Measurements from ENCODE around the gene UGT2A3. TPM values are rescaled to one million over a fixed set of nuclear protein-coding genes. Genes with fewer than 3 reads are reported as not detected.

Gene UGT2A3
- total RNA-seq, 1 experiment from 2014 or later, result not detected

GRCh38 chr4:68917016-68917415, 34.6 kb downstream of the UGT2A3 start:
- DNase-seq (ENCODE audit: extremely low read depth, low read depth), result no peak

- DNase-seq (ENCODE audit: extremely low read depth, low read depth), result no peak
Observed at GRCh38 chr4:68912807-68913206, 38.8 kb downstream of the UGT2A3 start.

- no peak for DNase-seq (ENCODE audit: extremely low read depth, low read depth)
Observed at GRCh38 chr4:68909385-68909784, 42.2 kb downstream of the UGT2A3 start.

- DNase-seq (ENCODE audit: extremely low read depth, low read depth), result no peak
Observed at GRCh38 chr4:68907788-68908700, 43.6 kb downstream of the UGT2A3 start.

GRCh38 chr4:68907245-68907644, 44.4 kb downstream of the UGT2A3 start:
- no peak for DNase-seq (ENCODE audit: extremely low read depth, low read depth)

GRCh38 chr4:68906780-68907137, 44.8 kb downstream of the UGT2A3 start:
- no peak for DNase-seq (ENCODE audit: extremely low read depth, low read depth)

GRCh38 chr4:68905939-68906779, 45.4 kb downstream of the UGT2A3 start:
- DNase-seq (ENCODE audit: extremely low read depth, low read depth), result no peak

GRCh38 chr4:68905598-68905938, 46.0 kb downstream of the UGT2A3 start:
- DNase-seq (ENCODE audit: extremely low read depth, low read depth), result no peak

- no peak for DNase-seq (ENCODE audit: extremely low read depth, low read depth)
Observed at GRCh38 chr4:68904786-68905185, 46.8 kb downstream of the UGT2A3 start.

GRCh38 chr4:68896749-68897148, 54.9 kb downstream of the UGT2A3 start:
- no peak for DNase-seq (ENCODE audit: extremely low read depth, low read depth)

GRCh38 chr4:68895561-68896198, 55.9 kb downstream of the UGT2A3 start:
- peak; percentile 81 for DNase-seq (ENCODE audit: extremely low read depth, low read depth)

GRCh38 chr4:68892861-68893260, 58.7 kb downstream of the UGT2A3 start:
- no peak for DNase-seq (ENCODE audit: extremely low read depth, low read depth)

GRCh38 chr4:68891678-68892077, 59.9 kb downstream of the UGT2A3 start:
- no peak for DNase-seq (ENCODE audit: extremely low read depth, low read depth)

GRCh38 chr4:68885545-68885944, 66.1 kb downstream of the UGT2A3 start:
- no peak for DNase-seq (ENCODE audit: extremely low read depth, low read depth)

GRCh38 chr4:68883870-68884269, 67.7 kb downstream of the UGT2A3 start:
- DNase-seq (ENCODE audit: extremely low read depth, low read depth), result no peak

Small RNAs within 50 kb of the gene (small RNA-seq; reads per million reads assigned to genes)
- gene AC021146.3 (0 reads per million in 2 experiments), gene AC021146.6 (0 reads per million in 2 experiments)

Other genes with a start within 250 kb of the UGT2A3 start
- not detected in 2 replicates for gene UGT2B10, start 135.8 kb downstream of the UGT2A3 start, total RNA-seq (2014; rRNA removed; shearing (Covaris generic))
- not detected in 2 replicates for gene UGT2B7, start 144.7 kb upstream of the UGT2A3 start, total RNA-seq (2014; rRNA removed; shearing (Covaris generic))